Activated CD8-positive, alpha-beta T cell treated with anti-CD3 and anti-CD28 coated beads, Interleukin-2, amount 10 ng/mL, durations not matched to agents 7 days and 5 days (primary cell): ENCODE results near the gene GID8. TPM values are rescaled to one million over a fixed set of nuclear protein-coding genes. Genes with fewer than 3 reads are reported as not detected.

Experiments
- ATAC-seq: fragments of 150-1000 bp; cut with Tn5 transposase; one replicate; pipeline ENCODE4 v1.10.0; 2021; ENCODE audit warnings: moderate library complexity
- CTCF ChIA-PET: fragments of 350-600 bp; sonication (Branson Sonifier 250); formaldehyde crosslinking; loops from one replicate; lab custom pipeline; 2021; ENCODE audit warnings: antibody characterized with exemption; lab: Charles Lee
- POLR2A ChIA-PET: fragments of 350-600 bp; sonication (Branson Sonifier 250); formaldehyde crosslinking; loops from one replicate; lab custom pipeline; 2021; ENCODE audit warnings: antibody characterized with exemption; lab: Charles Lee
- DNase-seq: peaks from one replicate; pipeline ENCODE4 v3.0.0-alpha.2; 2020
- H3K27ac Mint-ChIP-seq: one replicate; pipeline ENCODE4 v1.8.0; 2021; ENCODE audit warnings: mild to moderate bottlenecking, mixed read lengths
- H3K27me3 Mint-ChIP-seq: one replicate; pipeline ENCODE4 v1.8.0; 2021; ENCODE audit warnings: low read depth, mixed read lengths
- H3K36me3 Mint-ChIP-seq: one replicate; pipeline ENCODE4 v1.8.0; 2021; ENCODE audit warnings: low read depth, mixed read lengths
- H3K4me1 Mint-ChIP-seq: one replicate; pipeline ENCODE4 v1.8.0; 2021; ENCODE audit warnings: low read depth, mixed read lengths
- H3K4me3 Mint-ChIP-seq: one replicate; pipeline ENCODE4 v1.8.0; 2021; ENCODE audit warnings: mild to moderate bottlenecking, mixed read lengths
- H3K9me3 Mint-ChIP-seq: one replicate; pipeline ENCODE4 v1.8.0; 2022; ENCODE audit warnings: mixed read lengths; ENCODE audit not compliant: insufficient read depth
- total RNA-seq, 2 experiments: library from RNA; stranded (reverse); gene quantifications; one replicate each; pipeline ENCODE4 v1.2.3, GENCODE V29; 2021

GID8 gene
- total RNA-seq, 2 experiments from 2014 or later: 37.3 to 39.7 TPM

GRCh38 chr20:62902926-62903615 lies 34.9 kb upstream of the GID8 start:
- DNase-seq: no peak
- Mint-ChIP-seq H3K9me3 (no peaks in the 10 kb centered on the region), H3K27me3 (no peaks in the 10 kb centered on the region), H3K27ac (no peak overlapping the region), H3K36me3 (peaks cover 75% of the 10 kb centered on the region), H3K4me3 (no peak overlapping the region), H3K4me1 (peaks cover 59% of the 10 kb centered on the region)
- POLR2A ChIA-PET: interaction anchor here (1.0 to 1.2 kb wide), 2 partner anchors 11 to 35 kb away, joined by 3 read pairs; partner anchors contain the start of gene GID8
- CTCF ChIA-PET: interaction anchor here (0.7 to 8.1 kb wide), 7 partner anchors 9 to 106 kb away, joined by 3 to 182 read pairs (median 5); no protein-coding TSS in a partner anchor
- no peak for ATAC-seq

GRCh38 chr20:62905536-62906117 lies 32.3 kb upstream of the GID8 start:
- ATAC-seq (no peak), DNase-seq (no peak)
- Mint-ChIP-seq H3K9me3 (no peaks in the 10 kb centered on the region), H3K4me3 (no peak overlapping the region), H3K27ac (peak overlapping the region; percentile 31), H3K27me3 (no peaks in the 10 kb centered on the region), H3K36me3 (peaks cover 84% of the 10 kb centered on the region), H3K4me1 (peaks cover 47% of the 10 kb centered on the region)
- POLR2A ChIA-PET: no interaction called here
- CTCF ChIA-PET: interaction anchor here (5.3 kb wide), 1 partner anchor 13 kb away, joined by 105 read pairs; no protein-coding TSS in a partner anchor

- ChIA-PET CTCF (interaction anchor here (2.1 to 5.3 kb wide), 2 partner anchors 13 to 31 kb away, joined by 12 to 105 read pairs; partner anchors contain the start of gene GID8), POLR2A (no interaction called here)
- Mint-ChIP-seq H3K27me3 (no peaks in the 10 kb centered on the region), H3K9me3 (no peaks in the 10 kb centered on the region), H3K36me3 (peaks cover 84% of the 10 kb centered on the region), H3K4me3 (no peak overlapping the region), H3K27ac (no peak overlapping the region), H3K4me1 (peaks cover 42% of the 10 kb centered on the region)
- ATAC-seq (no peak), DNase-seq (no peak)
These were observed 31.7 kb upstream of the GID8 start for GRCh38 chr20:62906209-62906608.

GRCh38 chr20:62906647-62907375 lies 31.1 kb upstream of the GID8 start:
- POLR2A ChIA-PET: interaction anchor here (0.8 to 2.2 kb wide), 4 partner anchors 10 to 19 kb away, joined by 3 to 9 read pairs (median 4); no protein-coding TSS in a partner anchor
- DNase-seq (no peak), ATAC-seq (no peak)
- no peaks in the 10 kb centered on the region for H3K27me3 Mint-ChIP-seq
- H3K27ac Mint-ChIP-seq: no peak overlapping the region
- H3K4me3 Mint-ChIP-seq: no peak overlapping the region
- H3K9me3 Mint-ChIP-seq: no peaks in the 10 kb centered on the region
- CTCF ChIA-PET: interaction anchor here (0.6 to 5.3 kb wide), 15 partner anchors 8 to 102 kb away, joined by 3 to 105 read pairs (median 6); partner anchors contain the start of genes GID8 and SLC17A9
- H3K4me1 Mint-ChIP-seq: peaks cover 40% of the 10 kb centered on the region
- H3K36me3 Mint-ChIP-seq: peaks cover 83% of the 10 kb centered on the region

GRCh38 chr20:62907384-62908317 lies 30.3 kb upstream of the GID8 start:
- H3K27me3 Mint-ChIP-seq: no peaks in the 10 kb centered on the region
- ChIA-PET POLR2A (interaction anchor here (0.8 to 2.2 kb wide), 4 partner anchors 9 to 20 kb away, joined by 3 to 9 read pairs (median 4); no protein-coding TSS in a partner anchor), CTCF (interaction anchor here (0.6 to 5.3 kb wide), 17 partner anchors 9 to 101 kb away, joined by 3 to 105 read pairs (median 6); partner anchors contain the start of genes GID8 and SLC17A9)
- H3K27ac Mint-ChIP-seq: no peak overlapping the region
- H3K9me3 Mint-ChIP-seq: no peaks in the 10 kb centered on the region
- H3K4me1 Mint-ChIP-seq: peaks cover 41% of the 10 kb centered on the region
- DNase-seq: peak; percentile 52
- ATAC-seq: peak; percentile 74
- H3K36me3 Mint-ChIP-seq: peaks cover 80% of the 10 kb centered on the region
- H3K4me3 Mint-ChIP-seq: no peak overlapping the region

- no peaks in the 10 kb centered on the region for H3K27me3 Mint-ChIP-seq
- H3K36me3 Mint-ChIP-seq: peaks cover 75% of the 10 kb centered on the region
- peak overlapping the region; percentile 39 for H3K27ac Mint-ChIP-seq
- ChIA-PET POLR2A (interaction anchor here (0.9 to 2.2 kb wide), 2 partner anchors 9 to 524 kb away, joined by 3 to 9 read pairs; no protein-coding TSS in a partner anchor), CTCF (interaction anchor here (1.3 to 5.3 kb wide), 4 partner anchors 10 to 45 kb away, joined by 3 to 105 read pairs (median 10); no protein-coding TSS in a partner anchor)
- H3K4me3 Mint-ChIP-seq: no peak overlapping the region
- DNase-seq: no peak
- H3K4me1 Mint-ChIP-seq: peaks cover 38% of the 10 kb centered on the region
- ATAC-seq: no peak
- H3K9me3 Mint-ChIP-seq: no peaks in the 10 kb centered on the region
These were observed 28.8 kb upstream of the GID8 start for GRCh38 chr20:62908971-62909791.

GRCh38 chr20:62910217-62910766 lies 27.7 kb upstream of the GID8 start:
- H3K27ac Mint-ChIP-seq: peak overlapping the region; percentile 16
- H3K9me3 Mint-ChIP-seq: no peaks in the 10 kb centered on the region
- H3K4me1 Mint-ChIP-seq: peaks cover 44% of the 10 kb centered on the region
- H3K36me3 Mint-ChIP-seq: peaks cover 69% of the 10 kb centered on the region
- ATAC-seq (no peak), DNase-seq (no peak)
- ChIA-PET CTCF (interaction anchor here (1.3 to 5.3 kb wide), 3 partner anchors 9 to 27 kb away, joined by 3 to 105 read pairs (median 8); no protein-coding TSS in a partner anchor), POLR2A (interaction anchor here (0.9 kb wide), 1 partner anchor 525 kb away, joined by 3 read pairs; no protein-coding TSS in a partner anchor)
- no peak overlapping the region for H3K4me3 Mint-ChIP-seq
- H3K27me3 Mint-ChIP-seq: no peaks in the 10 kb centered on the region

GRCh38 chr20:62910777-62911497 lies 27.0 kb upstream of the GID8 start:
- POLR2A ChIA-PET: interaction anchor here (0.9 to 1.8 kb wide), 2 partner anchors 14 to 18 kb away, joined by 3 to 5 read pairs; no protein-coding TSS in a partner anchor
- Mint-ChIP-seq H3K27ac (no peak overlapping the region), H3K4me1 (peaks cover 49% of the 10 kb centered on the region), H3K36me3 (peaks cover 63% of the 10 kb centered on the region), H3K27me3 (no peaks in the 10 kb centered on the region), H3K4me3 (no peak overlapping the region), H3K9me3 (no peaks in the 10 kb centered on the region)
- CTCF ChIA-PET: interaction anchor here (1.9 kb wide), 1 partner anchor 10 kb away, joined by 8 read pairs; no protein-coding TSS in a partner anchor
- ATAC-seq: no peak
- DNase-seq: no peak

GRCh38 chr20:62911701-62912280 lies 26.2 kb upstream of the GID8 start:
- no peak overlapping the region for H3K27ac Mint-ChIP-seq

More at GRCh38 chr20:62911701-62912280, 26.2 kb upstream of the GID8 start:
- Mint-ChIP-seq H3K27me3 (no peaks in the 10 kb centered on the region), H3K36me3 (peaks cover 59% of the 10 kb centered on the region), H3K9me3 (no peaks in the 10 kb centered on the region), H3K4me1 (peaks cover 56% of the 10 kb centered on the region), H3K4me3 (no peak overlapping the region)
- DNase-seq: no peak
- ChIA-PET POLR2A (interaction anchor here (0.9 to 1.8 kb wide), 2 partner anchors 13 to 18 kb away, joined by 3 to 5 read pairs; no protein-coding TSS in a partner anchor), CTCF (interaction anchor here (0.8 to 1.9 kb wide), 3 partner anchors 9 to 35 kb away, joined by 3 to 8 read pairs (median 3); no protein-coding TSS in a partner anchor)
- ATAC-seq: no peak
